ENCODE data around the gene COLGALT1. TPM values are rescaled to one million over a fixed set of nuclear protein-coding genes. Genes with fewer than 3 reads are reported as not detected.
A peak's percentile ranks its signal among the peaks of the same experiment; 100 is the strongest.
"Not testable (repeated sequence)": the region's sequence is repeated elsewhere in the genome, so short reads cannot be mapped to it uniquely, and the experiment has no call there.

COLGALT1 gene
- total RNA-seq, 8 experiments from 2014 or later, result 19.7 to 101 (median 31.0) TPM

- H3K4me3 ChIP-seq; in situ Hi-C loops (cut with MboI; ENCODE audit: low pct_unique_long_range_greater_than_20kb in 2 of 9, low sequenced_read_pairs in 9 of 9, unreplicated experiment in 9 of 9): not testable (repeated sequence)
- peak in 3 of 8 experiments; percentile 77 to 78 (median 78) for ATAC-seq (replicated peaks in 6 of 8)
- peaks cover 15 to 18% of the 10 kb centered on the region in 2 donors for H3K4me1 ChIP-seq (replicated peaks in 1 of 2)
- WGBS, 10 experiments, result 0 to 100% (median 80%) methylated on average over 1 to 7 of the region's 8 CpGs; no CpG with 5 or more reads in 3 of the 10 experiments
- peak overlapping the region; percentile 19 to 31 for H3K27ac ChIP-seq
These were observed 42.6 kb downstream of the COLGALT1 start for GRCh38 chr19:17598063-17598462.

GRCh38 chr19:17598953-17599352 lies 43.5 kb downstream of the COLGALT1 start:
- H3K4me3 ChIP-seq, result no peak overlapping the region
- H3K27ac ChIP-seq, result no peak overlapping the region
- in situ Hi-C loops (cut with MboI; ENCODE audit: low pct_unique_long_range_greater_than_20kb in 2 of 9, low sequenced_read_pairs in 9 of 9, unreplicated experiment in 9 of 9), result no loop called here
- ATAC-seq (replicated peaks in 6 of 8), result peak in 1 of 8 experiments; percentile 13
- 47 to 100% (median 91%) methylated on average over 2 to 9 of the region's 9 CpGs for WGBS, 10 experiments
- peaks cover 15 to 18% of the 10 kb centered on the region in 2 donors for H3K4me1 ChIP-seq (replicated peaks in 1 of 2)

GRCh38 chr19:17599780-17600179 lies 44.3 kb downstream of the COLGALT1 start:
- 13 to 97% (median 82%) methylated on average over 3 to 9 of the region's 10 CpGs; no CpG with 5 or more reads in 2 of the 10 experiments for WGBS, 10 experiments
- Histone ChIP-seq H3K27ac (no peak overlapping the region), H3K4me1 (replicated peaks in 1 of 2) (peaks cover 15 to 18% of the 10 kb centered on the region in 2 donors), H3K4me3 (no peak overlapping the region)
- ATAC-seq (replicated peaks in 6 of 8), result no peak
- in situ Hi-C loops (cut with MboI; ENCODE audit: low pct_unique_long_range_greater_than_20kb in 2 of 9, low sequenced_read_pairs in 9 of 9, unreplicated experiment in 9 of 9), result no loop called here

- no peak overlapping the region for H3K27ac ChIP-seq
- in situ Hi-C loops (cut with MboI; ENCODE audit: low pct_unique_long_range_greater_than_20kb in 2 of 9, low sequenced_read_pairs in 9 of 9, unreplicated experiment in 9 of 9), result no loop called here
- 0 to 57% (median 30%) methylated on average over 1 to 6 of the region's 9 CpGs; no CpG with 5 or more reads in 4 of the 10 experiments for WGBS, 10 experiments
- ATAC-seq (replicated peaks in 6 of 8), result no peak
- peaks cover 15 to 19% of the 10 kb centered on the region in 2 donors for H3K4me1 ChIP-seq (replicated peaks in 1 of 2)
- H3K4me3 ChIP-seq, result no peak overlapping the region
These were observed 46.2 kb downstream of the COLGALT1 start for GRCh38 chr19:17601683-17602082.

- in situ Hi-C loops (cut with MboI; ENCODE audit: low pct_unique_long_range_greater_than_20kb in 2 of 9, low sequenced_read_pairs in 9 of 9, unreplicated experiment in 9 of 9), result no loop called here
- no peak for ATAC-seq (replicated peaks in 6 of 8)
- 17 to 93% (median 71%) methylated on average over 1 to 5 of the region's 8 CpGs; no CpG with 5 or more reads in 2 of the 10 experiments for WGBS, 10 experiments
- Histone ChIP-seq H3K4me3 (no peak overlapping the region), H3K27ac (no peak overlapping the region), H3K4me1 (replicated peaks in 1 of 2) (peaks cover 10 to 17% of the 10 kb centered on the region in 2 donors)
These were observed 46.8 kb downstream of the COLGALT1 start for GRCh38 chr19:17602217-17602616.

- no peak overlapping the region for H3K27ac ChIP-seq
- no peak overlapping the region for H3K4me3 ChIP-seq
- ATAC-seq (replicated peaks in 6 of 8), result no peak
- 40 to 100% (median 69%) methylated on average over 1 to 6 of the region's 7 CpGs; no CpG with 5 or more reads in 2 of the 10 experiments for WGBS, 10 experiments
- H3K4me1 ChIP-seq (replicated peaks in 1 of 2), result peaks cover 3 to 9% of the 10 kb centered on the region in 2 donors
- in situ Hi-C loops (cut with MboI; ENCODE audit: low pct_unique_long_range_greater_than_20kb in 2 of 9, low sequenced_read_pairs in 9 of 9, unreplicated experiment in 9 of 9), result no loop called here
These were observed 47.5 kb downstream of the COLGALT1 start for GRCh38 chr19:17602872-17603510.

- peaks cover 3 to 6% of the 10 kb centered on the region in 2 donors for H3K4me1 ChIP-seq (replicated peaks in 1 of 2)
- no peak overlapping the region for H3K4me3 ChIP-seq
- H3K27ac ChIP-seq, result no peak overlapping the region
- no peak for ATAC-seq (replicated peaks in 6 of 8)
- 0 to 91% (median 66%) methylated on average over 1 to 5 of the region's 8 CpGs; no CpG with 5 or more reads in 2 of the 10 experiments for WGBS, 10 experiments
- in situ Hi-C loops (cut with MboI; ENCODE audit: low pct_unique_long_range_greater_than_20kb in 2 of 9, low sequenced_read_pairs in 9 of 9, unreplicated experiment in 9 of 9), result no loop called here
These were observed 49.0 kb downstream of the COLGALT1 start for GRCh38 chr19:17604372-17605025.

GRCh38 chr19:17605117-17605516 lies 49.7 kb downstream of the COLGALT1 start:
- in situ Hi-C loops (cut with MboI; ENCODE audit: low pct_unique_long_range_greater_than_20kb in 2 of 9, low sequenced_read_pairs in 9 of 9, unreplicated experiment in 9 of 9), result no loop called here
- ATAC-seq (replicated peaks in 6 of 8), result no peak
- Histone ChIP-seq H3K4me3 (no peak overlapping the region), H3K4me1 (replicated peaks in 1 of 2) (peaks cover 3 to 6% of the 10 kb centered on the region in 2 donors), H3K27ac (peak overlapping the region; percentile 67 to 79)
- 80 to 100% (median 100%) methylated on average over 1 to 2 of the region's 8 CpGs; no CpG with 5 or more reads in 7 of the 10 experiments for WGBS, 10 experiments

GRCh38 chr19:17605761-17606589 lies 50.5 kb downstream of the COLGALT1 start:
- WGBS, 10 experiments, result 0% methylated on average over 5 to 10 of the region's 85 CpGs; no CpG with 5 or more reads in 8 of the 10 experiments
- in situ Hi-C loops (cut with MboI; ENCODE audit: low pct_unique_long_range_greater_than_20kb in 2 of 9, low sequenced_read_pairs in 9 of 9, unreplicated experiment in 9 of 9), result no loop called here
- ATAC-seq (replicated peaks in 6 of 8), result peak; percentile 80 to 93 (median 90)
- H3K4me1 ChIP-seq (replicated peaks in 1 of 2), result peaks cover 3 to 6% of the 10 kb centered on the region in 2 donors
- peak overlapping the region; percentile 67 to 79 for H3K27ac ChIP-seq
- peak overlapping the region; percentile 8 to 26 (median 17) for H3K4me3 ChIP-seq

- in situ Hi-C loops (cut with MboI; ENCODE audit: low pct_unique_long_range_greater_than_20kb in 2 of 9, low sequenced_read_pairs in 9 of 9, unreplicated experiment in 9 of 9), result no loop called here
- Histone ChIP-seq H3K4me3 (peak overlapping the region in 4 of 5 donors; percentile 16 to 26 (median 19)), H3K27ac (peak overlapping the region; percentile 67 to 79), H3K4me1 (replicated peaks in 1 of 2) (peaks cover 3% of the 10 kb centered on the region in 2 donors)
- ATAC-seq (replicated peaks in 6 of 8), result peak in 4 of 8 experiments; percentile 54 to 71 (median 59)
- 37 to 100% (median 69%) methylated on average over 1 to 2 of the region's 18 CpGs; no CpG with 5 or more reads in 4 of the 10 experiments for WGBS, 10 experiments
These were observed 51.2 kb downstream of the COLGALT1 start for GRCh38 chr19:17606590-17607185.

- Histone ChIP-seq H3K4me1 (replicated peaks in 1 of 2) (peaks cover 2 to 3% of the 10 kb centered on the region in 2 donors), H3K4me3 (no peak overlapping the region), H3K27ac (no peak overlapping the region)
- WGBS, 10 experiments, result 80 to 100% (median 96%) methylated on average over 2 to 9 of the region's 9 CpGs; no CpG with 5 or more reads in 1 of the 10 experiments
- in situ Hi-C loops (cut with MboI; ENCODE audit: low pct_unique_long_range_greater_than_20kb in 2 of 9, low sequenced_read_pairs in 9 of 9, unreplicated experiment in 9 of 9), result no loop called here
- no peak for ATAC-seq (replicated peaks in 6 of 8)
These were observed 52.5 kb downstream of the COLGALT1 start for GRCh38 chr19:17607936-17608335.

GRCh38 chr19:17610384-17610783 lies 54.9 kb downstream of the COLGALT1 start:
- no peak overlapping the region for H3K27ac ChIP-seq
- in situ Hi-C loops (cut with MboI; ENCODE audit: low pct_unique_long_range_greater_than_20kb in 2 of 9, low sequenced_read_pairs in 9 of 9, unreplicated experiment in 9 of 9), result no loop called here
- 0 to 75% (median 68%) methylated on average over 1 to 6 of the region's 7 CpGs; no CpG with 5 or more reads in 5 of the 10 experiments for WGBS, 10 experiments

More at GRCh38 chr19:17610384-17610783, 54.9 kb downstream of the COLGALT1 start:
- no peak for ATAC-seq (replicated peaks in 6 of 8)
- Histone ChIP-seq H3K4me3 (no peak overlapping the region), H3K4me1 (replicated peaks in 1 of 2) (peaks cover 2 to 3% of the 10 kb centered on the region in 2 donors)

Data from motor neuron (in vitro differentiated cells).